ENCODE measurements around the gene UGT2B10.

- no peak for TF ChIP-seq CTCF (IDR thresholded peaks at IDR 0.05 in 8 of 11, conservative IDR thresholded peaks at IDR 0.05 in 3 of 11)
- TF ChIP-seq POLR2A (IDR thresholded peaks at IDR 0.05): no peak
Observed at GRCh38 chr4:68797618-68798017, 18.2 kb upstream of the UGT2B10 start.
